ENCODE data around the gene GBX2. TPM values are rescaled to one million over a fixed set of nuclear protein-coding genes. Genes with fewer than 3 reads are reported as not detected.
A peak's percentile ranks its signal among the peaks of the same experiment; 100 is the strongest.

The GBX2 gene
- total RNA-seq, 1 experiment from 2014 or later = 0.31 TPM

GRCh38 chr2:236167297-236168109 is 683 bp downstream of the GBX2 start:
- H3K4me2 ChIP-seq (ENCODE audit: insufficient read depth, insufficient read length, low read length) = peak overlapping the region; percentile 64
- H3K18ac ChIP-seq (ENCODE audit: insufficient read length, low read depth, low read length) = no peak overlapping the region
- H3T11ph ChIP-seq (ENCODE audit: low read length) = no peak overlapping the region
- H3K79me1 ChIP-seq (ENCODE audit: insufficient read depth, low read depth, low read length, poor library complexity, severe bottlenecking) = no peaks in the 10 kb centered on the region
- H3K27me3 Mint-ChIP-seq (ENCODE audit: low read depth) = peaks cover 93% of the 10 kb centered on the region
- no peak overlapping the region for H4K8ac ChIP-seq (replicated peaks; ENCODE audit: insufficient read length, low read depth, low read length)
- no peaks in the 10 kb centered on the region for H4K20me1 ChIP-seq (ENCODE audit: control insufficient read depth, insufficient read depth, insufficient read length)
- H4K5ac ChIP-seq (ENCODE audit: insufficient read length, low read depth, low read length) = no peak overlapping the region
- no peak overlapping the region for H3K56ac ChIP-seq (ENCODE audit: insufficient read length, low read depth, low read length)
- no peak overlapping the region for H2BK12ac ChIP-seq (ENCODE audit: insufficient read length, low read depth, low read length)
- DNase-seq = no peak
- no peak overlapping the region for H3K27ac ChIP-seq (ENCODE audit: insufficient read length, low read depth, low read length)
- peaks cover 20% of the 10 kb centered on the region for H3K23me2 ChIP-seq (ENCODE audit: insufficient read length, low read depth, low read length, poor library complexity, severe bottlenecking)
- peak overlapping the region; percentile 54; the same call in 1 of the 2 replicates for H3K14ac ChIP-seq (ENCODE audit: insufficient read depth, low read length)
- no peak overlapping the region for H2BK120ac ChIP-seq (ENCODE audit: low read depth, low read length, poor library complexity, severe bottlenecking)
- H3K9me3 ChIP-seq (ENCODE audit: control insufficient read depth, low read depth, low read length) = no peaks in the 10 kb centered on the region
- no peak overlapping the region for H3K23ac ChIP-seq (ENCODE audit: insufficient read length, low read depth, low read length)
- no peak overlapping the region for H2AK5ac ChIP-seq (ENCODE audit: insufficient read length, low read length)
- no peak overlapping the region for H2BK15ac ChIP-seq (ENCODE audit: low read depth, low read length)
- no peak overlapping the region for H3K4ac ChIP-seq (ENCODE audit: low read depth, low read length)
- H3K36me3 Mint-ChIP-seq (ENCODE audit: insufficient read depth in 1 of 3, low read depth in 3 of 3) = peaks cover 0 to 2% (median 0%) of the 10 kb centered on the region in 3 experiments; a peak in 2 of 7 replicates
- TF ChIP-seq CTCF (conservative IDR thresholded peaks at IDR 0.05) = no peak
- peaks cover 3% of the 10 kb centered on the region for H3K4me1 ChIP-seq (ENCODE audit: insufficient read depth, low read length)
- H3K4me1 Mint-ChIP-seq = peaks cover 43 to 48% of the 10 kb centered on the region in 2 experiments
- no peak overlapping the region for H2BK5ac ChIP-seq (ENCODE audit: insufficient read length, low read length)
- peak overlapping the region; percentile 40 to 70; a peak in 4 of 5 replicates for H3K4me3 Mint-ChIP-seq
- no peak overlapping the region for H3K27ac Mint-ChIP-seq
- H2BK20ac ChIP-seq (ENCODE audit: low read depth, low read length, poor library complexity, severe bottlenecking) = no peak overlapping the region
- H2AFZ ChIP-seq (ENCODE audit: low read length) = no peak overlapping the region
- H3K9ac ChIP-seq (ENCODE audit: extremely low read depth, insufficient read length, low read length) = no peak overlapping the region
- H4K91ac ChIP-seq (ENCODE audit: insufficient read length, low read depth, low read length) = no peak overlapping the region
- H3K79me2 ChIP-seq (ENCODE audit: insufficient read depth, low read length) = no peaks in the 10 kb centered on the region
- no CpG with 5 or more reads among the region's 112 CpGs for WGBS (ENCODE audit: extremely low coverage, insufficient read length, low lambda C conversion rate)
- H3K27me3 ChIP-seq (ENCODE audit: insufficient read depth, low read length) = peaks cover 80% of the 10 kb centered on the region
- peaks cover 0 to 8% of the 10 kb centered on the region in 2 experiments; a peak in 2 of 5 replicates for H3K9me3 Mint-ChIP-seq
